KMS-11 (cell line): ENCODE data around the gene CD200R1L.

ENCODE experiments used
- H2AFZ ChIP-seq: fragments of 200-600 bp; sonication (generic); 2 replicates; pipeline ENCODE4 v1.6.1; 2016; ENCODE audit warnings: antibody characterized with exemption, mixed run types, low read depth
- H3K27ac ChIP-seq: fragments of 200-600 bp; sonication (generic); 2 replicates; pipeline ENCODE4 v1.6.1; 2016; ENCODE audit warnings: mild to moderate bottlenecking, mixed run types
- H3K27me3 ChIP-seq: fragments of 200-600 bp; sonication (generic); 2 replicates; pipeline ENCODE4 v1.6.1; 2017; ENCODE audit warnings: mild to moderate bottlenecking, low read depth, mixed run types, moderate library complexity; ENCODE audit not compliant: insufficient read depth
- H3K36me3 ChIP-seq: fragments of 200-600 bp; sonication (generic); 2 replicates; pipeline ENCODE4 v1.6.1; 2017; ENCODE audit warnings: mild to moderate bottlenecking, mixed run types; ENCODE audit not compliant: insufficient read depth
- H3K4me1 ChIP-seq: fragments of 200-600 bp; sonication (generic); 2 replicates; pipeline ENCODE4 v1.6.1; 2016; ENCODE audit warnings: mild to moderate bottlenecking, low read depth, mixed run types; ENCODE audit not compliant: poor library complexity, severe bottlenecking
- H3K4me2 ChIP-seq: fragments of 200-600 bp; sonication (generic); 2 replicates; pipeline ENCODE4 v1.7.0; 2016; ENCODE audit warnings: mild to moderate bottlenecking, mixed run types
- H3K4me3 ChIP-seq: fragments of 200-600 bp; sonication (generic); IDR thresholded peaks from 2 replicates; pipeline ENCODE4 v1.6.1; 2017; ENCODE audit warnings: low read depth, low read length, mixed read lengths; ENCODE audit not compliant: insufficient read depth
- H3K79me2 ChIP-seq: fragments of 200-600 bp; sonication (generic); 2 replicates; pipeline ENCODE4 v1.6.1; 2016; ENCODE audit warnings: low read depth, mixed run types; ENCODE audit not compliant: insufficient read depth
- H3K9ac ChIP-seq: fragments of 200-600 bp; sonication (generic); 2 replicates; pipeline ENCODE4 v1.6.1; 2016; ENCODE audit warnings: mild to moderate bottlenecking, mixed run types
- H4K20me1 ChIP-seq: fragments of 200-600 bp; sonication (generic); 2 replicates; pipeline ENCODE4 v1.6.1; 2016; ENCODE audit warnings: mild to moderate bottlenecking, mixed run types; ENCODE audit not compliant: insufficient read depth
- CTCF ChIP-seq: fragments of 200-600 bp; sonication (generic); conservative IDR thresholded peaks from 2 replicates; pipeline ENCODE4 v1.6.1; 2017; ENCODE audit warnings: low read depth, mild to moderate bottlenecking, antibody characterized with exemption, low read length, moderate library complexity, mixed read lengths

CD200R1L gene

GRCh38 chr3:112848196-112848595 is 1.5 kb upstream of the CD200R1L start:
- Histone ChIP-seq H3K36me3 (no peaks in the 10 kb centered on the region), H3K27me3 (no peaks in the 10 kb centered on the region), H3K79me2 (no peaks in the 10 kb centered on the region), H3K4me3 (no peak overlapping the region), H4K20me1 (no peaks in the 10 kb centered on the region), H3K9ac (no peak overlapping the region), H2AFZ (no peak overlapping the region), H3K4me2 (peak overlapping the region; percentile 25), H3K4me1 (peaks cover 18% of the 10 kb centered on the region), H3K27ac (0 out of 2 replicates have a peak overlapping the region, but pooled peaks have one; percentile 25)
- no peak for TF ChIP-seq CTCF

GRCh38 chr3:112847692-112848091 is 1.0 kb upstream of the CD200R1L start:
- Histone ChIP-seq H3K4me1 (peaks cover 18% of the 10 kb centered on the region), H2AFZ (no peak overlapping the region), H3K4me2 (peak overlapping the region; percentile 25), H3K27me3 (no peaks in the 10 kb centered on the region), H4K20me1 (no peaks in the 10 kb centered on the region), H3K36me3 (no peaks in the 10 kb centered on the region), H3K9ac (no peak overlapping the region), H3K27ac (0 out of 2 replicates have a peak overlapping the region, but pooled peaks have one; percentile 25), H3K4me3 (no peak overlapping the region), H3K79me2 (no peaks in the 10 kb centered on the region)
- TF ChIP-seq CTCF = no peak

GRCh38 chr3:112845772-112846171 is 892 bp downstream of the CD200R1L start:
- no peak overlapping the region for H2AFZ ChIP-seq
- H3K4me3 ChIP-seq = no peak overlapping the region
- TF ChIP-seq CTCF = no peak

GRCh38 chr3:112829046-112829445 is 17.6 kb downstream of the CD200R1L start:
- Histone ChIP-seq H2AFZ (no peak overlapping the region), H3K4me3 (no peak overlapping the region), H4K20me1 (no peaks in the 10 kb centered on the region), H3K4me2 (no peak overlapping the region), H3K36me3 (no peaks in the 10 kb centered on the region), H3K27me3 (no peaks in the 10 kb centered on the region), H3K9ac (no peak overlapping the region), H3K79me2 (no peaks in the 10 kb centered on the region), H3K27ac (no peak overlapping the region), H3K4me1 (no peaks in the 10 kb centered on the region)
- TF ChIP-seq CTCF = no peak

More at GRCh38 chr3:112845772-112846171, 892 bp downstream of the CD200R1L start:
- Histone ChIP-seq H4K20me1 (no peaks in the 10 kb centered on the region), H3K27me3 (no peaks in the 10 kb centered on the region), H3K36me3 (no peaks in the 10 kb centered on the region), H3K4me1 (peaks cover 18% of the 10 kb centered on the region), H3K27ac (no peak overlapping the region), H3K9ac (no peak overlapping the region), H3K79me2 (no peaks in the 10 kb centered on the region), H3K4me2 (no peak overlapping the region)
